LNCaP clone FGC (cell line): ENCODE measurements around the gene UBXN6.

ENCODE experiments used
- DNase-seq: peaks from one replicate; pipeline ENCODE4 v3.0.0-alpha.2; 2011; ENCODE audit warnings: low read depth
- H3K4me3 ChIP-seq: 2 replicates; pipeline ENCODE4 v1.5.1; 2011; ENCODE audit warnings: mild to moderate bottlenecking, low read depth, low read length, control low read depth
- CTCF ChIP-seq: IDR thresholded peaks from 2 replicates; pipeline ENCODE4 v1.5.1; 2012; ENCODE audit warnings: mild to moderate bottlenecking; ENCODE audit not compliant: control insufficient read depth, insufficient read depth; ENCODE audit errors: extremely low read depth

UBXN6 gene

GRCh38 chr19:4493104-4493928, 35.7 kb upstream of the UBXN6 start:
- no peak for DNase-seq
- H3K4me3 ChIP-seq, result no peak overlapping the region
- no peak for TF ChIP-seq CTCF

DNA sequence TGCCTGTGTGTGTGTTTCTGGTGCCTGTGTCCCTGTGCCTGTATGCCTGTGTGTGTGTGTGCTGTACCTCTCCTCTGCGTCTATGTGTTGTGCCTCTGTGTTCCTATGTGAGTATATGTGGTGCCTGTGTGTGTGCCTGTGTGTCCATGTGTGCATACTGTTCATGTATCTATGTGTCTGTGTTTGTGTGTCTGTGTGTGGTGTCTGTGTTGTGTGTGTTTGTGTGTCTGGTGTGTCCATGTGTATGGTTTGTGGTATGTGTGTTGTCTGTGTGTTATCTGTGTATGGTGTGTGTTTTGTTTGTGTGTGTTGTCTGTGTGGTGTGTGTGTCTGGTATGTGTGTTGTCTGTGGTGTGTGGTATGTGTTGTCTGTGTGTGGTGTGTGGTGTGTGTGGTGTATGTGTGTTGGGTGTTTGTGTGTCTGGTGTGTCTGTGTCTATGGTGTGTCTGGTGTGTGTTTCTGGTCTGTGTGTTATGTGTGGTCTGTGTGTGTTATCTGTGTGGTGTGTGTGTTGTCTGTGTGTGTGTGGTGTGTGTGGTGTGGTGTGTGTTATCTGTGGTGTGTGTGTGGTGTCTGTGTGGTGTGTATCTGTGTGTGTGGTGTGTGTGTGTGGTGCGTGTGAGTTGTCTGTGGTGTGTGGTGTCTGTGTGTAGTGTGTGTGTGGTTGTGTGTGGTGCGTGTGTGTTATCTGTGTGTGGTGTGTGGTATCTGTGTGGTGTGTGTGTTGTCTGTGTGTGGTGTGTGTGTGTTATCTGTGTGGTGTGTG, 34.9 kb upstream of the UBXN6 start:
- H3K4me3 ChIP-seq, result no peak overlapping the region
- TF ChIP-seq CTCF, result no peak
- no peak for DNase-seq

DNA sequence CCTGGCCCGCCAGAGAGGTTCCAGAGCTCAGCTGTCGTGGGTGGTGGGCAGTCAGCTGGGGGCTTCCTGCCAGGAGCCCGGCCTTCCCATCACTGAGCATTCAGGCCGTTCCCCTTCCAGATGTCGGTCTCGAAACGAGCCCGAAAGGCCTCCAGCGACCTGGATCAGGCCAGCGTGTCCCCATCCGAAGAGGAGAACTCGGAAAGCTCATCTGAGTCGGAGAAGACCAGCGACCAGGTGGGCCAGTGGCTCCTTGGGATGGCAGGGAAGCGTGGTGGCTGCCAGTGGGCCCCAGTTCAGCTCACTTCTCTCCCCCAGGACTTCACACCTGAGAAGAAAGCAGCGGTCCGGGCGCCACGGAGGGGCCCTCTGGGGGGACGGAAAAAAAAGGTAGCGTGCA, 33.9 kb upstream of the UBXN6 start:
- H3K4me3 ChIP-seq, result no peak overlapping the region
- no peak for DNase-seq
- no peak for TF ChIP-seq CTCF

GRCh38 chr19:4488496-4488895, 30.9 kb upstream of the UBXN6 start:
- no peak overlapping the region for H3K4me3 ChIP-seq
- DNase-seq, result no peak
- no peak for TF ChIP-seq CTCF

GRCh38 chr19:4487572-4487971, 30.0 kb upstream of the UBXN6 start:
- H3K4me3 ChIP-seq, result no peak overlapping the region
- no peak for DNase-seq
- TF ChIP-seq CTCF, result no peak

DNA sequence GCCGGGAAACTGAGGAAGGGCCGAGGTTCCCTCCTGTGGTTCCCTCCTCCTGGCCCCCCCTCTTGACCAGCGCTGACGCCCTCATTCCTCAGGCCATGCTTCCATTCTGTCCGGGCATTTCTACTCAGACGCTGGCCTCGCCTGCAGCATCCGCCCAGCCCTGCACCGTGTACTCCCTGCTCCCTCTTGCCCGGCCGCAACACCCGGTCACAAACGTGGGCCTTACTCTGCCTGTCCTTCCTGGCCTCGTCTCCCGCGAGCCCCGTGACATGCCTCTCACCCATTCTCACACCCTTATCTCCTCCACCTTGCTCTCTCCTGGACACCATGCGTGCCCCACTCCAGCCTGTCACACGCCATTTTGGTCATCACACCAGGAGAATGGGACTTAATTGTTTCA, 25.8 kb upstream of the UBXN6 start:
- no peak for TF ChIP-seq CTCF
- H3K4me3 ChIP-seq, result no peak overlapping the region
- no peak for DNase-seq
